CD14-positive monocyte (primary cell): ENCODE results near the gene CARMIL3. TPM values are rescaled to one million over a fixed set of nuclear protein-coding genes. Genes with fewer than 3 reads are reported as not detected.

ENCODE experiments used
- DNase-seq, 3 donors: peaks; one replicate each; pipeline ENCODE4 v3.0.0-alpha.2; 2011 to 2022
- H2AFZ ChIP-seq: 2 replicates; pipeline ENCODE4 v1.6.0; 2012; ENCODE audit warnings: mild to moderate bottlenecking, low read depth, low read length, inconsistent platforms; ENCODE audit not compliant: insufficient read depth, poor library complexity, severe bottlenecking
- H3K27ac ChIP-seq, 2 donors: 1 replicate in 1 of 2; 2 replicates in 1 of 2; pipeline ENCODE4 v1.5.1; 2012 to 2013; ENCODE audit warnings: low read length in 2 of 2, control low read depth in 1 of 2, inconsistent platforms in 1 of 2, low read depth in 1 of 2, mild to moderate bottlenecking in 1 of 2
- H3K27me3 ChIP-seq, 2 donors: one replicate each; pipeline versions ENCODE4 v1.6.0 to v1.6.1; 2011 to 2013; ENCODE audit warnings: low read length in 2 of 2; ENCODE audit not compliant: control insufficient read depth in 2 of 2, insufficient read depth in 2 of 2
- H3K36me3 ChIP-seq, 2 donors: replicated peaks in 1 of 2; 1 replicate in 1 of 2; 2 replicates in 1 of 2; pipeline versions ENCODE4 v1.5.1 to v1.6.1; 2012 to 2013; ENCODE audit warnings: low read length in 2 of 2, control low read depth in 1 of 2, inconsistent platforms in 1 of 2, mild to moderate bottlenecking in 1 of 2; ENCODE audit not compliant: insufficient read depth in 2 of 2, control insufficient read depth in 1 of 2
- H3K4me1 ChIP-seq, 2 donors: 1 replicate in 1 of 2; 2 replicates in 1 of 2; pipeline versions ENCODE4 v1.5.1 to v1.6.1; 2012 to 2013; ENCODE audit warnings: low read length in 2 of 2, control low read depth in 1 of 2, inconsistent platforms in 1 of 2, mild to moderate bottlenecking in 1 of 2, moderate library complexity in 1 of 2; ENCODE audit not compliant: insufficient read depth in 2 of 2, control insufficient read depth in 1 of 2
- H3K4me2 ChIP-seq: replicated peaks from 2 replicates; pipeline ENCODE3; 2012; ENCODE audit warnings: low read length, moderate library complexity, mild to moderate bottlenecking; ENCODE audit not compliant: poor library complexity, severe bottlenecking; ENCODE audit errors: extremely low read depth
- H3K4me3 ChIP-seq, 3 experiments: fragments of 200-600 bp in 1 of 3; sonication (generic) in 1 of 3; replicated peaks in 1 of 3; 1 replicate in 2 of 3; 2 replicates in 1 of 3; pipeline ENCODE4 v1.5.1; 2011 to 2013; ENCODE audit warnings: low read length in 3 of 3, mild to moderate bottlenecking in 3 of 3, control low read depth in 2 of 3, low read depth in 2 of 3, inconsistent platforms in 1 of 3, moderate library complexity in 1 of 3
- H3K79me2 ChIP-seq: 2 replicates; pipeline ENCODE4 v1.6.0; 2012; ENCODE audit warnings: mild to moderate bottlenecking, control low read depth, inconsistent platforms, low read length, moderate library complexity; ENCODE audit not compliant: insufficient read depth
- H3K9ac ChIP-seq: 2 replicates; pipeline ENCODE4 v1.6.0; 2017; ENCODE audit warnings: low read length, mild to moderate bottlenecking; ENCODE audit not compliant: insufficient read depth, poor library complexity, severe bottlenecking
- H3K9me3 ChIP-seq, 2 donors: replicated peaks in 1 of 2; 1 replicate in 1 of 2; 2 replicates in 1 of 2; pipeline versions ENCODE4 v1.5.1 to v1.6.1; 2012 to 2013; ENCODE audit warnings: low read length in 2 of 2, control low read depth in 1 of 2; ENCODE audit not compliant: control insufficient read depth in 1 of 2, insufficient read depth in 1 of 2
- H4K20me1 ChIP-seq: 2 replicates; pipeline ENCODE4 v1.6.0; 2012; ENCODE audit warnings: mild to moderate bottlenecking, low read length, control low read depth, moderate library complexity; ENCODE audit not compliant: insufficient read depth
- H3K27ac Mint-ChIP-seq, 7 donors: one replicate each; pipeline ENCODE4 v1.8.0; 2020; ENCODE audit warnings: mild to moderate bottlenecking in 7 of 7, mixed read lengths in 7 of 7, moderate library complexity in 6 of 7, inconsistent platforms in 2 of 7
- H3K27me3 Mint-ChIP-seq, 3 donors: one replicate each; pipeline ENCODE4 v1.8.0; 2021 to 2022; ENCODE audit warnings: low read depth in 3 of 3, mild to moderate bottlenecking in 3 of 3, mixed read lengths in 3 of 3, moderate library complexity in 3 of 3, inconsistent platforms in 1 of 3
- H3K36me3 Mint-ChIP-seq, 2 donors: one replicate each; pipeline ENCODE4 v1.8.0; 2020; ENCODE audit warnings: mixed read lengths in 2 of 2, inconsistent platforms in 1 of 2, mild to moderate bottlenecking in 1 of 2
- H3K4me1 Mint-ChIP-seq: one replicate; pipeline ENCODE4 v1.8.0; 2020; ENCODE audit warnings: mild to moderate bottlenecking, mixed read lengths
- H3K4me3 Mint-ChIP-seq, 2 donors: one replicate each; pipeline ENCODE4 v1.8.0; 2020; ENCODE audit warnings: mild to moderate bottlenecking in 2 of 2, mixed read lengths in 2 of 2, moderate library complexity in 1 of 2
- H3K9me3 Mint-ChIP-seq, 7 donors: one replicate each; pipeline ENCODE4 v1.8.0; 2020 to 2022; ENCODE audit warnings: mixed read lengths in 7 of 7, mild to moderate bottlenecking in 6 of 7, moderate library complexity in 6 of 7, inconsistent platforms in 2 of 7
- CTCF ChIP-seq: fragments of 200-600 bp; IDR thresholded peaks from one replicate; pipeline ENCODE4 v1.8.0; 2022; ENCODE audit warnings: antibody characterized with exemption, mild to moderate bottlenecking
- WGBS: methylation state at CpG from one replicate; pipeline ENCODE4 v1.1.5; 2013; ENCODE audit warnings: missing lambda C conversion rate; ENCODE audit not compliant: insufficient coverage; 5-methylcytosine and 5-hydroxymethylcytosine counted together
- intact Hi-C, 2 donors: fragments of 100-400 bp; cut with micrococcal nuclease; formaldehyde crosslinking; loops; one replicate each; pipeline versions ENCODE4 v1.15.0 to v1.15.1; 2023
- polyA plus RNA-seq, 3 donors: library from polyadenylated mRNA; depleted of rRNA in 1 of 3; unstranded in 2 of 3; stranded (reverse) in 1 of 3; fragments of 300-500 nt in 2 of 3; fragments of >200 nt in 1 of 3; fragmentation: Illumina TruSeq in 2 of 3; gene quantifications; 1 replicate in 2 of 3; 2 replicates in 1 of 3; pipeline ENCODE4 v1.2.3, GENCODE V29; 2012 to 2021

The CARMIL3 gene
- polyA plus RNA-seq, 3 donors: 1.0 TPM; not detected in 2

DNA sequence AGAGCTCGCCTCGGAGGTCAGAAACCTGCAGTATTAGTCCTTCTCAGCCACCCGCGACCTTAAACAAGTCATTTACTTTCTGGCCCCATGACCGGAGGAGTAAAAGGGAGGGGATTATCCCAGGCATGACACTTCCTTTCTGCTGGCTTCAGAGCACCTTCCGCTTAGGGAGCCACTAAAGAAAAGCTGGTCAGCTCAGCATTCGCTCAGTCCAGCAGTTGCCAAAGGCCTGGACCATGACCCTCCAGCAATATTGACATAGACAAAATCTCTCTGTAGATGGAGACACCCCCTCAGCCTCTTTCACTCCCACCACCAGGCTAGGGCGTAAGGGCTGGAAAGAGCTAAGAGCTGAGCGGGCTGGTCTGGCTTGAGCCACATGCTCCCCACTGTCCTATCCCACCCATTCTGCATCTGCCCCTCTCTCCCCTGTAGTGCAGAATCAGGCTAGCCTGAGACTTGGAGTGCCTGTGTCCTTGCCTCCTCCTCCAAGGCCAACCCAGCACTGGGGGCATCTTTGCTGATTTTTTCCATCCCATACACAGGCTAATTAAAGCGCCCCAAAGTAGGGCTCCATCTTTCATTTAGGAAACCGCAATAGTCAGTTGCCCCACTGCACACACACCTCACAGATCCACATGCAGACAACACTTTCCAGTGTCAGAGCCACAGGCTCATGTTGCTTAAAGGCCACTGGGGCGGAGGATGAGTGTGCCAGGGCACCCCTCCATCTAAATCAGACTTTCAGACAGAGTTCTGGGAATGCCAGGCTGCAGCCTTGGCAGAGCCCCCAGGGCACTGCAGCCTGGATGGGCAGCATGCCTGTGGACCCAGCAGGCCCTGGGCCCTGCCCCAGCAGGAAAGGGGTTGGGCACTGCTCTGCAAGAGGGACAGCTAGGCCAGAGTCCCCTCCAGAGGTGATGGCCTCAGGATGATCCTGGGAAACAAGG, 15.6 kb downstream of the CARMIL3 start:
- Histone ChIP-seq H3K4me2 (no peak overlapping the region), H3K79me2 (no peaks in the 10 kb centered on the region), H3K27ac (no peak overlapping the region), H3K4me3 (no peak overlapping the region), H4K20me1 (no peaks in the 10 kb centered on the region), H3K9ac (no peak overlapping the region), H3K4me1 (no peaks in the 10 kb centered on the region), H2AFZ (no peak overlapping the region), H3K9me3 (no peaks in the 10 kb centered on the region), H3K27me3 (no peaks in the 10 kb centered on the region), H3K36me3 (no peaks in the 10 kb centered on the region)
- TF ChIP-seq CTCF: no peak
- intact Hi-C loops: no loop called here
- Mint-ChIP-seq H3K36me3 (no peaks in the 10 kb centered on the region), H3K4me3 (no peak overlapping the region), H3K9me3 (peaks cover 0 to 2% (median 0%) of the 10 kb centered on the region in 7 donors), H3K27me3 (peaks cover 5 to 15% (median 7%) of the 10 kb centered on the region in 3 donors), H3K4me1 (peaks cover 6% of the 10 kb centered on the region), H3K27ac (no peak overlapping the region)
- DNase-seq: no peak
- WGBS: 94% methylated on average over 7 of the region's 12 CpGs

DNA sequence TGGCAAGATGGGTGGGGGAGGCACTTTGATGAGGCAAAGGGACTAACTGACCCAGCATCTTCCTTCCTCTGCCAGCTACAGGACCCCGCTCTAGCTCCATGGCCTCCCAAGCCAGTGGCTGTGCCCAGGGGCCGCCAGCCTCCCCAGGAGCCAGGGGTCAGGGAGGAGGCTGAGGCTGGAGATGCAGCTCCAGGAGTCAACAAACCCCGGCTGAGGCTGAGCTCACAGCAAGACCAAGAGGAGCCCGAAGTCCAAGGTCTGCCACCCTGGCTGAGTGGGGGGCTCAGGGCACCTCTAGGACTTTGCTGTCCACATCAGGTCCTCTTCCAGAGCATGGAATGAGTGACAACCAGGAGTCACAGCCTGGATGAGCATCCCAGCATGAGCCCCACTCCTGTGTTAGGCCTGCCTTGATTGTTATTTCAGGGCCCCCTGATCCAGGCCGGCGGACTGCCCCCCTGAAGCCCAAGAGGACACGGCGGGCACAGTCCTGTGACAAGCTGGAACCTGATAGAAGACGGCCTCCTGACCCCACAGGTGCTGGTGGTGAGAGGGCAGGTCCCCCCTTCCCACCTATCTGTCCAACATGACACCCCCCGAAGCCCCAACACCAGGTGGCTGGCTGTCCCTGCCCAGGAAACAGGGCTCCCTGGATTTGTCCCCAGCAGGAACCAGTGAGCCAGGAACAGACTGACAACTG, 17.1 kb downstream of the CARMIL3 start:
- Histone ChIP-seq H3K27ac (no peak overlapping the region), H3K4me3 (no peak overlapping the region), H3K79me2 (no peaks in the 10 kb centered on the region), H3K9me3 (no peaks in the 10 kb centered on the region), H3K4me2 (no peak overlapping the region), H3K9ac (no peak overlapping the region), H4K20me1 (no peaks in the 10 kb centered on the region), H3K4me1 (no peaks in the 10 kb centered on the region), H2AFZ (no peak overlapping the region), H3K27me3 (no peaks in the 10 kb centered on the region), H3K36me3 (no peaks in the 10 kb centered on the region)
- H3K4me1 Mint-ChIP-seq: peaks cover 6% of the 10 kb centered on the region
- no peak overlapping the region for H3K27ac Mint-ChIP-seq
- intact Hi-C loops: no loop called here
- TF ChIP-seq CTCF: no peak
- H3K4me3 Mint-ChIP-seq: no peak overlapping the region
- peaks cover 4 to 15% (median 10%) of the 10 kb centered on the region in 3 donors for H3K27me3 Mint-ChIP-seq
- H3K36me3 Mint-ChIP-seq: no peaks in the 10 kb centered on the region
- WGBS: 100% methylated on average over 5 of the region's 10 CpGs
- DNase-seq: no peak
- H3K9me3 Mint-ChIP-seq: no peaks in the 10 kb centered on the region
